GM12874 (cell line): ENCODE results near the gene PHYHIPL.

Experiments used
- TF ChIP-seq, protein P1 (sequence below): IDR thresholded peaks from 2 replicates; pipeline ENCODE4 v1.5.1; 2011; ENCODE audit warnings: low read depth, mild to moderate bottlenecking, control low read depth, low read length, moderate library complexity; ENCODE audit not compliant: insufficient read depth

The PHYHIPL gene

DNA sequence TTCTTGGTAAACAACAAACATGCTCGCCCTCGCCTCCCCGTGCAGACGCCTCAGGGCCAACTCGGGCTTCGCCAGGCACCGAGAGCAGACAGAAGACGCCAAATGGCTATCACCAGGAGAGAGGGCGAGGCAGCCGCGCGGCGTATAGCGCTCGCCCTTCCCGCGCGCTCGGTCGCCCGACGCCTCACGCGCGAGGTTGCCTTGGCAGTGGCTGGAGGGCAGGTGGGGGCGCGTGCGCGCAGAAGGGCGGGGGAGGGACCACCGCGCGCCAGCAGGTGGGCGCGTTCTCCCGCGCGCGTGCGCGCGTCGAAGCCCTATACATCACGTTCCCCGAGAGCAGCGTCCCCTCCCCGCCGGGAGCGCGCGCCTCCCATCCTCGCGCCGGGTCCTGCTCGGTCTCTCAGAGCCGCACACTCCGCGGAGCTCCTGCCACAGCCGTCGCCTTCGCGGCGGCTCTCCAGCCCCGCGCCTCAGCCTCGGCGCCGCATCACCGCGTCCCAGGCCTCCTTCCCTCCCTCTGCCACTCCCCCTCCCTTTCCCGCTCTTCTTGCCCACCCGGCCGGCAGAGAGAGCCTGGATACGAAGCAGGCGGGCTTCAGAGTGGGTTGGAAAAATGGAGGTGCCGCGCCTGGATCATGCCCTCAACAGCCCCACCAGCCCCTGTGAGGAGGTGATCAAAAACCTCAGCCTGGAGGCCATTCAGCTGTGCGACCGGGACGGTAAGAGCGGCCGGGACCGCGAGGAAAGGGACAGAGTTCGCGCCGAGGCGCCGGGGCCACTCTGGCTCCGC lies at the start of gene PHYHIPL:
Gene PHYHIPL, plus strand, starts transcription at position 403 of the 790 bp plus-strand sequence. Its CDS starts 211 bp downstream, at position 614.
- TF ChIP-seq, protein P1, sequence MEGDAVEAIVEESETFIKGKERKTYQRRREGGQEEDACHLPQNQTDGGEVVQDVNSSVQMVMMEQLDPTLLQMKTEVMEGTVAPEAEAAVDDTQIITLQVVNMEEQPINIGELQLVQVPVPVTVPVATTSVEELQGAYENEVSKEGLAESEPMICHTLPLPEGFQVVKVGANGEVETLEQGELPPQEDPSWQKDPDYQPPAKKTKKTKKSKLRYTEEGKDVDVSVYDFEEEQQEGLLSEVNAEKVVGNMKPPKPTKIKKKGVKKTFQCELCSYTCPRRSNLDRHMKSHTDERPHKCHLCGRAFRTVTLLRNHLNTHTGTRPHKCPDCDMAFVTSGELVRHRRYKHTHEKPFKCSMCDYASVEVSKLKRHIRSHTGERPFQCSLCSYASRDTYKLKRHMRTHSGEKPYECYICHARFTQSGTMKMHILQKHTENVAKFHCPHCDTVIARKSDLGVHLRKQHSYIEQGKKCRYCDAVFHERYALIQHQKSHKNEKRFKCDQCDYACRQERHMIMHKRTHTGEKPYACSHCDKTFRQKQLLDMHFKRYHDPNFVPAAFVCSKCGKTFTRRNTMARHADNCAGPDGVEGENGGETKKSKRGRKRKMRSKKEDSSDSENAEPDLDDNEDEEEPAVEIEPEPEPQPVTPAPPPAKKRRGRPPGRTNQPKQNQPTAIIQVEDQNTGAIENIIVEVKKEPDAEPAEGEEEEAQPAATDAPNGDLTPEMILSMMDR = no peak

DNA sequence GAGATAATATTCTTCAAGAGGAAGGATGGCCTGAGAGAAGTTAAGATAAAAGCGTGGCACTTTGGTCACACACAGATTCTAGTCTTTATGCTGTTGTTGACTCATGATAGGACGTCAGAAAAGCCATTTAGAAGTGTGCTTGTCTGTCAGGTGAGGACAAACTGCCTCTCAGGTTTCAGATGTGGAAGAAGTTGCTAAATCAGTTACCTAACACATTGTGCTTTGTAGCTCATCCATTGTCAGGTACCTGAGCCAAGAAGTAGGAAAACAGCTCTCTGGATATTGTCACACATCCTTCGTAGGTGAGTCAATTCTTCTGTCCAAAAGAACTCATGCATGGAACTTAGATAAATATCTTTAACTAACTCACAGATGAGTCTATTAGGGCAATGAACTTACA lies 49.5 kb upstream of the PHYHIPL start:
- TF ChIP-seq, protein P1 = no peak

DNA sequence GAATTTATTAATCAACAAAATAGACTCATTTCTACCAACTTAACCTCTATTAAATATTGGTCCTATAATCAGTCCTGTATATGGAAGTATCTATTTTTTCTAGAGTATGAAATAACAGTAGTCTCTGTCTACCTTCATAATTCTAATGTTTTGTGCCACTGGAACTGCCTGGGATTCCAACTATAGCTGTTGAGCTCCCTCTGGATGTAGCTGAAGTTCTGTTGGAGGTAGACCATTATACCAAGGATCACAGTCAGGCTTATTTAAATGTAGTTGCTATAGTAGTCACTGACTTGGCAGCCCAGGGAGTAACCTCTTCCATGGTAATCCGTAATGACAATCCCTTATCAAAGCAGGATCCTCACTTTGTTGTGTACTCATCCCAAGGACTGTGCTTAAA lies 48.5 kb upstream of the PHYHIPL start:
- TF ChIP-seq, protein P1 = no peak

DNA sequence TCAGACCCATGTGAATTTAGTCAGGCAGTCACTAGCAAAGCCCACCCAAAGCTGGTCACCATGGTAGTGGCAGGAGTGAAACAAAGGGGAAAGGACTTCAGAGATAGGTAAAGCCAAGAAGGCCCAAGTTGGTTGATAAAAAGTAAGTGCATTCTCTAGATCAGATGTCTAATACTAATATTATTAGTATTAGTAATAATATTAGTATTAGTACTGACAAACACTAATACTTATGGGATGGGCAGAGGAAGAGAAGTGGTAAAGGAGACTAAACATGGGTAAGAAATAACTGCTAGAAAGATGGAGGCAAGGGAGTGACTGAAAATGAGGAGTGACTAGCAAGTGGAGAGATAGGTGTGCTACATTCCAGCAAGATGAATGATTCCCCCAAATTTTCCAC lies 46.6 kb upstream of the PHYHIPL start:
- TF ChIP-seq, protein P1 = no peak

DNA sequence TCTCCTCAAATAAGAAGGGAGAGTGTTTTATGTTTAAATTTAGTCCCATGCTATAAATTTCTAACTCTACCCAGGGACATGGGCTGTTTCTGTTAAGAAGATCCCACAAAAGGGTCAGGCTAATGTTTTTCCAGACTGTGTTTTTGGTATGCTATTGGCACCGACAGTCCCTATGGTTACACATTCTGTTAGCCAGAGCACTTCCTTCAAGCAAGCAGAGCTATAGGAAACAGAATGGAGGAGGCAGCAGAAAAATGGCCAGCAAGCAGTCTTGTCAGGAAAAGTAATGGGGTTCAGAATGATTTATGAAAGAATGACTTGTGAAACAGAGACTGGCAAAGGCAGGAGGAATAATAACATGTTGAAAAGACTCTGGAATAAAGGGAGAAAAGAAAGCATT lies 44.8 kb upstream of the PHYHIPL start:
- TF ChIP-seq, protein P1 = no peak

DNA sequence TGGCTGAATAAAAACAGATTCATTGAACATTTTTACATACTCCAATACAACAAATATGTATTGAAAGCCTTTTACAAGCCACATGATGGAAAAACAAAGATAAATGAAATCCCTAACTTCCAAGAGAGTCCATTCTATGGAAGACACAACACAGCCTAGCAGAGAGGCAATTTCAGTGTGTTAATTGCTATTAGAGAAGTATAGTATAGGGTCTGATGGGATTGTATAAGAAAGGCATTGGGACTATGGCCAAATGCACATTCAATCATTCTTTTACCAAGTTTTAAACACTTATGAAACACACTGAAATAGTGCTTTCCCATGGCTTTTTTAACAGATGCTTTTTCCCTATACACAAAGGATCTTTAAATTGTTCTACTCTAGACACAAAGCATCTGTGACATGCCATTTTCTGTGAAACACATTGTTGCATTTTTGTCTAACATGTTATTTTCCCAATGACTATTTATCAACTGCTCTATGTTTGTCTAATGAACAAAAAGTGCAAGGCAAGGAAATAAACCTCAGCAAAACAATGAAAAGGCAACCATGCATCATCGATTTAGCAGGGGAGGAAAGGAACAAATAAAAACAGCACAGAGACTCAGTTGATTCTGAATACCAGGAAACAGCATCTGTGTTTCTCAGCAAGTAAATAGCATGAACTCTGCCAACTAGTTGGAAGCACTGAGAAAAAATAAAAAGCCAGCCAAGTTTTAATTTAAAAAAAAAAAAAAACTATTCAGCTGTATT lies 42.4 kb upstream of the PHYHIPL start:
- TF ChIP-seq, protein P1 = no peak

DNA sequence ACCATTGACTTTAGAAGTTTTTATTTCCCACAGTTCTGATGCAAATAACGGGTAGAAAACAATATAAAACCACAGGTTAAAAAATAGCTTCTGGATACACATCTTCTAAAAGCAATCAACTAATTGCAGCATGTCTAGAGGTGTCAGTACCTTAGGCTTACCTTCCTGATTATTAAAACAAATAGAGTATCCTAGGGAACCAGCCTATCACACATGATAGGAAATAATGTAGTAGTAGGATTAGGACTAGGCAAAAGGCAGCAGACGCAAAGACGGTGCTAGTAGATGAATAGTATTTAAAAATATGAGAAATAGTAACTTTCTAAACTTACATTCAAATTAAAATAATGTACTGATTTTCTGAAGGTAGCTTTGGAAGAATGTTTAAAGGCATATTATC lies 41.7 kb upstream of the PHYHIPL start:
- TF ChIP-seq, protein P1 = no peak
